GM12892 (cell line): ENCODE data around the gene PP2D1.
"Not testable (repeated sequence)": the region's sequence is repeated elsewhere in the genome, so short reads cannot be mapped to it uniquely, and the experiment has no call there.

ENCODE experiments used
- DNase-seq: peaks from one replicate; pipeline ENCODE4 v3.0.0; 2011; ENCODE audit not compliant: insufficient read length
- FAIRE-seq: peaks from 2 replicates; lab custom pipeline; 2011; peaks lifted over from hg19 to GRCh38; lab: Jason Lieb, UNC
- POLR2A ChIP-seq: IDR thresholded peaks from 2 replicates; pipeline ENCODE4 v1.6.1; 2011; ENCODE audit warnings: low read depth, low read length, control low read depth
- POLR2AphosphoS5 ChIP-seq: IDR thresholded peaks from 2 replicates; pipeline ENCODE4 v1.6.1; 2011; ENCODE audit warnings: low read depth, low read length, control low read depth
- TAF1 ChIP-seq: IDR thresholded peaks from 2 replicates; pipeline ENCODE4 v1.6.1; 2011; ENCODE audit warnings: low read depth, mild to moderate bottlenecking, control low read depth, low read length, borderline replicate concordance

PP2D1 gene

DNA sequence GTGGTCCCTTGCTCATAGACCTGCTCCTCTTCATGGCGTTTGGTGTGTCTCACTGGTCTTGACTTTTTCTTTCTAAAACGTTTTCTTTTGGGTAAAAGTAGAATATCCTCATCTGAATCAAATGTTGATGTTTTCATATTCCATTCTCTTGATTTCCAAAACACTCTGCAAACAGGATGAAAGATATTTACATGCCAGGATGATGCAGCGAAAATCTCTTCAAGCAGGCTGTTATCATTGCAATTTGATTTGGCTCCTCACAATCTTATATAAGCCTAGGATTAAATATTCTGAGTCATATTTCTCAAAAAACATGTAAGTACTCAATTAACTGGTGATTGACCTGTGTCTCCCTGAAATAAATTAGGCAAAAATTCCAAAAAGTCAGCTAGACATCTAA is 10.1 kb downstream of the PP2D1 start:
- TF ChIP-seq POLR2A, result no peak
- no peak for TF ChIP-seq POLR2AphosphoS5
- no peak for TF ChIP-seq TAF1
- FAIRE-seq (no peak), DNase-seq (no peak)

DNA sequence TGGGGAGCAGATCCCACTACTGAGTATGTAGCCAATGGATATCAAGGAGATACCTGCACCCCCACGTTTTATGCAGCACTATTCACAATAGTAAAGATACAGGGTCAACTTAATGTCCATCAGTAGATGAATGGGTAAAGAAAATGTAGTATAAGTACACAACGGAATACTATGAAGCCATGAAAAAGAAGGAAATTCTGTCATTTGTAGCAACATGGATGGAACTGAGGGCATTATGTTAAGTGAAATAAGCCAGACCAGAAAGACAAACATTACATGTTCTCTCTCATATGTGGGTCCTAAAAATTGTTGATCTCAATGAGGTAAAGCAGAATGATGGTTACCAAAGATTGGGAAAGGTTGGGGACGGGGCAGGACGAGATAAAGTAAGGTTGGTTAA is 14.6 kb downstream of the PP2D1 start:
- no peak for FAIRE-seq
- TF ChIP-seq POLR2A (no peak), POLR2AphosphoS5 (no peak), TAF1 (no peak)

DNA sequence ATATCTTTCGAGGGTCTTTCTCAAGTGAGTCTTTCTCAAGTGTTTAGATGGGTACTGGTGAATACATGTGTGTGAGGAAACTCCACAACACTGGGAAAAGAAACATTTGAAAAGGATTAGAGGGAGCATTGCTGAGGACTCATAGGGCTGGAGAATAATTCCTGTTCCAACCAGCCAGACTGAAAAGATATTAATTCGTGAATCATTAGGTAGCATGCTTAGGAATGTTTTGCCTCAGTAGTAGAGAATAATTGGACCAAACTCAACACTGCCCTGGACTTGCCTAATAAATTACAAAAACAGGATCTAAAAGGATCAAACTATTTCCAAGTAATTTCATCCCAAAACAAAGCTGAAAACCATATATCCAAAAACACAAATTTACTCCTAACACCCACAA is 17.3 kb downstream of the PP2D1 start:
- no peak for FAIRE-seq
- DNase-seq, result no peak
- TF ChIP-seq POLR2AphosphoS5, result no peak
- no peak for TF ChIP-seq TAF1
- no peak for TF ChIP-seq POLR2A

More for the DNA sequence above, 14.6 kb downstream of the PP2D1 start:
- DNase-seq, result no peak

DNA sequence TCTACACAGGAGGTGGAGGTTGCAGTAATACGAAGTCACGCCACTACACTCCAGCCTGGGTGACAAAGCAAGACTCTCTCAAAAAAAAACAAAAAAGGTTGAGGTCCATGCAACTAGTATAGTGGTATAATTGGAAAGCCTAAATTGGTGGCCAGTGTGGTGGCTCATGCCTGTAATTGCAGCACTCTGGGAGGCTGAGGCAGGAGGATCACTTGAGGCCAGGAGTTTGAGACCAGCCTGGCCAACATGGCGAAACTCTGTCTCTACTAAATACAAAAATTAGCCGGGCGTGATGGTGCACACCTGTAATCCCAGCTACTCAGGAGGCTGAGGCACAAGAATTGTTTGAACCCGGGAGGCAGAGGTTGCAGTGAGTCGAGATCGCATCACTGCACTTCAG is 23.2 kb downstream of the PP2D1 start:
- FAIRE-seq, DNase-seq: not testable (repeated sequence)

DNA sequence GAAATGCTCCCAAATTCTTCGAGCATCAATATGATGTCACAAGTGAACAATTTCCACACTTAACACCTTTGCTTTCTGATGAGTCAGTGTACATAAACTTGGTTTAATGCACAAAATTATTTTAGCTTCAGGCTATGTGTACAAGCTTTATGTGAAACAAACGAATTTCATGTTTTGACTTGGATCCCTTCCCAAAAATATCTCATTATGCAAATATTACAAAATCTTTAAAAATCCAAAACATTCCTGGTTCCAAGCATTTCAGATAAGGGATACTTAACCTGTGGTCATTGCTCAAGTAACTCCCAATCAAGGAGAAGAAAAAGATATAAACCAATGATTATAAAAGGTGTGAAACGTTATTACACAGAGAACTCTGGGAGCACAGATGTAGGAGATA is 40.0 kb downstream of the PP2D1 start:
- DNase-seq (no peak), FAIRE-seq (no peak)
- TF ChIP-seq POLR2A (no peak), POLR2AphosphoS5 (no peak), TAF1 (no peak)

DNA sequence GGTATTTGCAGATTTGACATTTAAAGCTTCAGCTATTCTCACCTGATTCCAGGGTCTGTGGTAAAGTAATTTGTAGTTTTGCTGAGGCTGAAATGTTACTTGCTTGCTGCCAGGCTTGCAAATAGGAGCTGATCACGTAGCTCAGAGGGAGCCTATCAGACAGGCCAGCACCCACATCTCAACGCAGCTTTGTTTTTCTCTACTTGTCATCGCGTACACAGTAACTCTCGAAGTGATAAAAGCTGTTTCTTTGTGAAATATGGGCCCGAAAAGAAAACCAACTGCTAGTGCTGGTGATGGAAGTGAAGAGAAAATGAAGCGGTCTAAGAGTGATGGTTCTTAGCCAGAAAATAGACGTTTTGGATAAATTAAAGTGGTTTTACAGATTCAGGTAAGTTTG is 41.7 kb downstream of the PP2D1 start:
- no peak for DNase-seq
- TF ChIP-seq POLR2A, result no peak
- TF ChIP-seq POLR2AphosphoS5, result no peak
- no peak for TF ChIP-seq TAF1
- no peak for FAIRE-seq

DNA sequence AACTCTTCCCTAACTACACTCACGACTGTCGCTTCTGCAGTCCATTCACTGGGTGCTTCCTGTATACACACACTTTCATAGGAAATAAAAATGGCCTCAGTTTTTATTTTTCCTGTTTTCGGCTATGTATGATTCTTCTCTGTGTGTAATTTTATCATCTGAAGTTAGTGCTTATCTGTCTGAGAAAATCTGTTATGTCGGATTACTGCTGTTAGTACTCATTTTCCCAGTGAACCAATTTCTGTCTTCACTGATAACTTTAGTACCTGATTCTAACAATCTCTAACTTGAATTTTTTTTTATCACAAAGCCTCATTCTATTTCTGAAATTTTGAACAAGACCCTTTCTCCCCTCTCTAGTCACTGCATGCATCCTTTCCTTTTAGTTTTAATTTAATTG is 44.3 kb downstream of the PP2D1 start:
- no peak for DNase-seq
- TF ChIP-seq POLR2A (no peak), POLR2AphosphoS5 (no peak), TAF1 (no peak)
- no peak for FAIRE-seq

DNA sequence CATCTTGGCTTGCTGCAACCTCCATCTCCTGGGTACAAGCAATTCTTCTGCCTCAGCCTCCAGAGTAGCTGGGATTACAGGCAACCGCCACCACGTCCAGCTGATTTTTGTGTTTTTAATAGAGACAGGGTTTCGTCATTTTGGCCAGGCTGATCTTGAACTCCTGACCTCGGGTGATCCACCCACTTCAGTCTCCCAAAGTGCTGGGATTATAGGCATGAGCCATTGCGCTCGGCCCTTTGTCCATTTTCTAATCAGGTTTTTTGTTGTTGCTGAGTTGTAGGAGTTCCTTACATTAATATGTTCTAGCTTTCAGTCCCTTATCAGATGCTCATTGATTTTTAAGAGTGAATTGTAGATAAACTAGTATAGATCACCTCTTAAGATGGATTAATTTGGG is 44.9 kb downstream of the PP2D1 start:
- DNase-seq, result no peak
- TF ChIP-seq POLR2AphosphoS5, result no peak
- no peak for TF ChIP-seq TAF1
- no peak for TF ChIP-seq POLR2A
- FAIRE-seq, result no peak

DNA sequence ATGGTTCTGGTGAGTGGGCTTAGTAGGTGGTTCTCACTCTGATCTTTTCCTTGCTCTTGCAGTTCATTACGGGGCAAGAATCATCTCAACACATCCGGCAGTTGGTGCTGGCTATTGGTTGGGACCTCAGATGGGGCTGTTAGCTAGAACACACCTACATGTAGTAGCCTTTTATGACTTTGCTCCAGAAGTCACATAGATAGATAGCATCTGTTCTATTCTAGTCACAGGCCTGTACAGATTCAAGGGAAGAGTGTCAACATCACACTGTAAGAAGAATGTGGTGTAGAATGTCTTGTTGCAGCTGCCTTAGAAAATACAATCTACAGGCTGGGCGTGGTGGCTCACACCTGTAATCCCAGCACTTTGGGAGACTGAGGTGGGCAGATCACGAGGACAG is 50.1 kb downstream of the PP2D1 start:
- no peak for TF ChIP-seq TAF1
- no peak for TF ChIP-seq POLR2A
- TF ChIP-seq POLR2AphosphoS5, result no peak
- no peak for FAIRE-seq

DNA sequence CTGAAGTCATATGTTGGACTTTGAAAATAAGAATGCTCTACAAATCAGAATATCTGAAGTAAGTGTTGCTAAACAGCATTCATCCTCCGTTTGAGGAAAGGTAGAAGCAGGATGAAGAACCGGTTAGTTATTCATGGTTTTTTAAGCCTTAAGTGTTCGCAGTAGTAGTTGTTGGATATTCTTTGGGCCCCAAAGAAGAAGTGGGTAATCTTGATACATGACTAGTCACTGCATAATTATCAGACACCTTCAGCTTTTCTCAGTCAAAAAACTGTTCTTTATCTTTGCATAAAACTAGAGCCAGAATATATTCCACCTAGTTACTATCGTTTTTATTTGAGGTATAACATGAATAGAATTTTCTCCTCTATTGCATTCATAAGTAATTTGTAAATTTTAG is 51.4 kb downstream of the PP2D1 start:
- TF ChIP-seq TAF1 (no peak), POLR2AphosphoS5 (no peak), POLR2A (no peak)
- FAIRE-seq (no peak), DNase-seq (no peak)

More for the DNA sequence above, 50.1 kb downstream of the PP2D1 start:
- no peak for DNase-seq

DNA sequence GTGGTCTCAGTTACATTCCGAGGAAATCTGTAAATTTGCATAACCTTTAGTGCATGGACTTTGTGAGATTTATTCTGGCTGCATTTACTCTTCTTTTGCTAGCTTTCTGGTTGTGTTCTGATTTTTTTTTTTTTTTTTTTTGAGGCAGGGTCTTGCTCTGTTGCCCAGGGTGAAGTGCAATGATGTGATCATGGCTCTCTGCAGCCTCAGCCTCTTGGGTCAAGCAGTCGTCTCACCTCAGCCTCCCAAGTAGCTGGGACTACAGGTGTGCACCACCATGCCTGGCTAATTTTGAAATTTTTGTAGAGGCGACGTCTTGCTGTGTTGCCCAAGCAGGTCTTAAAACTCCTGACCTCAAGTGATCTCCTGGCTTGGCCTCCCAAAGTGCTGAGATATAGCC is 52.6 kb downstream of the PP2D1 start:
- DNase-seq, result no peak
- TF ChIP-seq POLR2A (no peak), POLR2AphosphoS5 (no peak), TAF1 (no peak)
- FAIRE-seq, result no peak

DNA sequence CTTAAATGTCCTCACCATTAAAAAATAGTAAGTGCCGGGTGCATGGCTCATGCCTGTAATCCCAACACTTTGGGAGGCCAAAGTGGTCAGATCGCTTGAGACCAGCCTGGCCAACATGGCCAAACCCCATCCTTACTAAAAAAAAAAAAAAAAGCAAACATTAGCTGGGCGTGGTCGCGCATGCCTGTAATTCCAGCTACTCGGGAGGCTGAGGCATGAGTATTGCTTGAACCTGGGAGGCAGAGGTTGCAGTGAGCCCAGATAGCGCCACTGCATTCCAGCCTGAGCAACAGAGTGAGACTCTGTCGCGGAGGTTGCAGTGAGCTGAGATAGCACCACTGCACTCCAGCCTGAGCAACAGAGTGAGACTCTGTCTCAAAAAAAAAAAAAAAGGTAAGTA is 54.7 kb downstream of the PP2D1 start:
- not testable (repeated sequence) for DNase-seq, FAIRE-seq

DNA sequence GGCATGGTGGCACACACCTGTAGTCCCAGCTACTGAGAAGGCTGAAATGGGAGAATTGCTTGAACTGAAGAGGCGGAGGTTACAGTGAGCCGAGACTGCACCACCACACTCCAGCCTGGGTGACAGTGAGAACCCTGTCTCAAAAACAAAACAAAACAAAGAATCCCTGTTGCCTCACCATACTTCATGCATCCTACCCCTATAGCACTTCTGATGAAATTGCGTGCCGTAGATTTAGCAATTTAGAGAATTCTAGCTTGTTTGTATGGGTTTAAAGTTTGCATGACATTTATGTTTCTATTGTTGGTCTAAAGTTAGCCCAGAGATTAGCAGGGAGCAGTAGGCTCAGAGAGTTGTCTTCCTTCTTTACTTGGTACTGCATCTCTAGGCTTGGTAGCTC is 57.4 kb downstream of the PP2D1 start:
- FAIRE-seq, result no peak
- no peak for DNase-seq
- no peak for TF ChIP-seq TAF1
- no peak for TF ChIP-seq POLR2A
- TF ChIP-seq POLR2AphosphoS5, result no peak
